Neuronal stem cell (in vitro differentiated cells): ENCODE data around the gene LILRA5.
A peak's percentile ranks its signal among the peaks of the same experiment; 100 is the strongest.

Experiments
- DNase-seq: peaks from one replicate; pipeline ENCODE4 v3.0.0-alpha.2; 2013; ENCODE audit warnings: low spot score
- H2AFZ ChIP-seq: one replicate; pipeline ENCODE4 v1.6.1; 2013; ENCODE audit warnings: mild to moderate bottlenecking, low read length, inconsistent platforms
- H2AK5ac ChIP-seq: 2 replicates; pipeline ENCODE4 v1.6.1; 2013; ENCODE audit warnings: low read depth, mild to moderate bottlenecking, inconsistent platforms, low read length, moderate library complexity, mixed read lengths
- H2BK120ac ChIP-seq: 2 replicates; pipeline ENCODE4 v1.6.1; 2013; ENCODE audit warnings: low read depth, mild to moderate bottlenecking, inconsistent platforms, low read length, moderate library complexity, mixed read lengths
- H2BK12ac ChIP-seq: one replicate; pipeline ENCODE4 v1.6.1; 2013; ENCODE audit warnings: low read length, inconsistent platforms
- H2BK15ac ChIP-seq: 2 replicates; pipeline ENCODE4 v1.6.1; 2013; ENCODE audit warnings: mild to moderate bottlenecking, low read length, inconsistent platforms, mixed read lengths
- H2BK5ac ChIP-seq: one replicate; pipeline ENCODE4 v1.6.1; 2013; ENCODE audit warnings: inconsistent platforms, mild to moderate bottlenecking, low read length, moderate library complexity
- H3K14ac ChIP-seq: one replicate; pipeline ENCODE4 v1.6.1; 2013; ENCODE audit warnings: low read length, inconsistent platforms
- H3K18ac ChIP-seq: 2 replicates; pipeline ENCODE4 v1.6.1; 2013; ENCODE audit warnings: low read length, inconsistent platforms
- H3K23ac ChIP-seq: 2 replicates; pipeline ENCODE4 v1.6.1; 2013; ENCODE audit warnings: low read depth, mild to moderate bottlenecking, mixed read lengths, low read length, inconsistent platforms; ENCODE audit not compliant: poor library complexity
- H3K27ac ChIP-seq: replicated peaks from 3 replicates; pipeline ENCODE4 v1.5.1; 2013; ENCODE audit warnings: low read length, inconsistent platforms
- H3K27me3 ChIP-seq, 3 experiments: 2 replicates each; pipeline ENCODE4 v1.6.1; 2013; ENCODE audit warnings: low read length in 3 of 3, mild to moderate bottlenecking in 2 of 3, inconsistent platforms in 1 of 3, low read depth in 1 of 3, mixed read lengths in 1 of 3, moderate library complexity in 1 of 3; ENCODE audit not compliant: control insufficient read depth in 3 of 3, insufficient read depth in 3 of 3
- H3K36me3 ChIP-seq, 2 donors: replicated peaks in 1 of 2; 2 replicates each; pipeline ENCODE4 v1.6.1; 2013; ENCODE audit warnings: low read length in 2 of 2; ENCODE audit not compliant: control insufficient read depth in 2 of 2, insufficient read depth in 2 of 2
- H3K4ac ChIP-seq: 2 replicates; pipeline ENCODE4 v1.6.1; 2013; ENCODE audit warnings: inconsistent platforms, mild to moderate bottlenecking, low read length, moderate library complexity
- H3K4me1 ChIP-seq, 2 donors: 1 replicate in 1 of 2; 2 replicates in 1 of 2; pipeline ENCODE4 v1.6.1; 2013; ENCODE audit warnings: low read length in 2 of 2, low read depth in 1 of 2; ENCODE audit not compliant: control insufficient read depth in 2 of 2, insufficient read depth in 1 of 2
- H3K4me2 ChIP-seq: one replicate; pipeline ENCODE4 v1.6.1; 2013; ENCODE audit warnings: mild to moderate bottlenecking, low read length, inconsistent platforms; ENCODE audit not compliant: insufficient read depth, poor library complexity, severe bottlenecking
- H3K4me3 ChIP-seq, 2 donors: 2 replicates each; pipeline ENCODE4 v1.5.1; 2013; ENCODE audit warnings: low read length in 2 of 2, mild to moderate bottlenecking in 2 of 2, inconsistent platforms in 1 of 2, moderate library complexity in 1 of 2
- H3K79me1 ChIP-seq: one replicate; pipeline ENCODE4 v1.6.1; 2013; ENCODE audit warnings: low read depth, mild to moderate bottlenecking, inconsistent platforms, low read length, moderate library complexity
- H3K9ac ChIP-seq: one replicate; pipeline ENCODE4 v1.6.1; 2013; ENCODE audit warnings: mild to moderate bottlenecking, low read depth, low read length, inconsistent platforms; ENCODE audit not compliant: poor library complexity
- H3K9me3 ChIP-seq, 2 donors: replicated peaks in 1 of 2; 2 replicates each; pipeline versions ENCODE3 to v1.6.1; 2013; ENCODE audit warnings: low read length in 2 of 2, mild to moderate bottlenecking in 2 of 2, inconsistent platforms in 1 of 2, low read depth in 1 of 2, mixed read lengths in 1 of 2, moderate library complexity in 1 of 2; ENCODE audit not compliant: control insufficient read depth in 2 of 2, insufficient read depth in 1 of 2
- H4K8ac ChIP-seq: one replicate; pipeline ENCODE4 v1.6.1; 2013; ENCODE audit warnings: low read depth, mild to moderate bottlenecking, inconsistent platforms, low read length, moderate library complexity
- H4K91ac ChIP-seq: one replicate; pipeline ENCODE4 v1.6.1; 2013; ENCODE audit warnings: low read length, low read depth, mild to moderate bottlenecking, inconsistent platforms; ENCODE audit not compliant: poor library complexity
- WGBS, 2 donors: extraction: QIAGEN DNeasy Blood & Tissue Kit; methylation state at CpG; one replicate each; pipeline ENCODE4 v1.1.7; 2013; ENCODE audit warnings: missing lambda C conversion rate in 2 of 2, mixed read lengths in 1 of 2; ENCODE audit not compliant: insufficient read length in 2 of 2, insufficient replicate concordance in 1 of 2; ENCODE audit errors: extremely low coverage in 2 of 2; 5-methylcytosine and 5-hydroxymethylcytosine counted together

LILRA5 gene

GRCh38 chr19:54315956-54316355, 3.0 kb upstream of the LILRA5 start:
- no peak overlapping the region for H3K18ac ChIP-seq
- H3K23ac ChIP-seq: no peak overlapping the region
- H3K27ac ChIP-seq: no peak overlapping the region
- no peak overlapping the region for H2AFZ ChIP-seq
- H3K27me3 ChIP-seq: no peaks in the 10 kb centered on the region
- H2BK5ac ChIP-seq: no peak overlapping the region
- no peak overlapping the region for H2BK120ac ChIP-seq
- H4K91ac ChIP-seq: no peak overlapping the region
- H3K36me3 ChIP-seq: no peaks in the 10 kb centered on the region
- H2AK5ac ChIP-seq: no peak overlapping the region
- no peak overlapping the region for H3K9ac ChIP-seq
- H3K4me2 ChIP-seq: no peak overlapping the region
- no peaks in the 10 kb centered on the region for H3K4me1 ChIP-seq
- H3K14ac ChIP-seq: no peak overlapping the region
- H3K4ac ChIP-seq: no peak overlapping the region
- H3K4me3 ChIP-seq: no peak overlapping the region
- H2BK15ac ChIP-seq: no peak overlapping the region
- H4K8ac ChIP-seq: no peak overlapping the region
- DNase-seq: no peak
- no CpG with 5 or more reads among the region's 10 CpGs for WGBS, 2 donors
- no peak overlapping the region for H2BK12ac ChIP-seq
- no peaks in the 10 kb centered on the region for H3K79me1 ChIP-seq
- peaks cover 0 to 3% of the 10 kb centered on the region in 2 donors for H3K9me3 ChIP-seq

- no peaks in the 10 kb centered on the region for H3K4me1 ChIP-seq
- H3K14ac ChIP-seq: no peak overlapping the region
- H3K79me1 ChIP-seq: no peaks in the 10 kb centered on the region
- no peak overlapping the region for H3K4ac ChIP-seq
- no peak for DNase-seq
- H2AFZ ChIP-seq: no peak overlapping the region
- H3K27ac ChIP-seq: no peak overlapping the region
- no peak overlapping the region for H3K9ac ChIP-seq
- H2AK5ac ChIP-seq: no peak overlapping the region
- no peak overlapping the region for H4K91ac ChIP-seq
- H2BK120ac ChIP-seq: no peak overlapping the region
- no peak overlapping the region for H3K4me2 ChIP-seq
- no peaks in the 10 kb centered on the region for H3K36me3 ChIP-seq
- no peak overlapping the region for H3K18ac ChIP-seq
- peak overlapping the region; percentile 6 for H2BK12ac ChIP-seq
- no peak overlapping the region for H3K4me3 ChIP-seq
- no peak overlapping the region for H3K23ac ChIP-seq
- whole genome bisulfite sequencing, 2 donors: no CpG with 5 or more reads among the region's 6 CpGs
- no peaks in the 10 kb centered on the region for H3K27me3 ChIP-seq
- H4K8ac ChIP-seq: no peak overlapping the region
- H2BK15ac ChIP-seq: no peak overlapping the region
- no peaks in the 10 kb centered on the region for H3K9me3 ChIP-seq
- H2BK5ac ChIP-seq: peak overlapping the region; percentile 66
Observed at GRCh38 chr19:54312011-54312410, 955 bp downstream of the LILRA5 start.

- no peak overlapping the region for H4K8ac ChIP-seq
- no peak overlapping the region for H2AFZ ChIP-seq
- no peak overlapping the region for H3K4me2 ChIP-seq
- no peak overlapping the region for H2AK5ac ChIP-seq
- no peak overlapping the region for H3K4me3 ChIP-seq
- no CpG with 5 or more reads among the region's 5 CpGs for WGBS, 2 donors
- H3K27me3 ChIP-seq: no peaks in the 10 kb centered on the region
- no peaks in the 10 kb centered on the region for H3K4me1 ChIP-seq
- H4K91ac ChIP-seq: no peak overlapping the region
- peak overlapping the region; percentile 6 for H2BK12ac ChIP-seq
- H3K4ac ChIP-seq: no peak overlapping the region
- H2BK5ac ChIP-seq: no peak overlapping the region
- H3K14ac ChIP-seq: no peak overlapping the region
- no peaks in the 10 kb centered on the region for H3K79me1 ChIP-seq
- no peak overlapping the region for H3K23ac ChIP-seq
- H3K9me3 ChIP-seq: peaks cover 0 to 2% of the 10 kb centered on the region in 2 donors
- H2BK120ac ChIP-seq: no peak overlapping the region
- H3K36me3 ChIP-seq: no peaks in the 10 kb centered on the region
- H3K18ac ChIP-seq: no peak overlapping the region
- DNase-seq: no peak
- H3K27ac ChIP-seq: no peak overlapping the region
- no peak overlapping the region for H3K9ac ChIP-seq
- no peak overlapping the region for H2BK15ac ChIP-seq
Observed at GRCh38 chr19:54311486-54311885, 1.5 kb downstream of the LILRA5 start.

- WGBS, 2 donors: no CpG with 5 or more reads among the region's 5 CpGs
Observed at GRCh38 chr19:54310543-54310942, 2.4 kb downstream of the LILRA5 start.

More at GRCh38 chr19:54310543-54310942, 2.4 kb downstream of the LILRA5 start:
- no peak overlapping the region for H3K4ac ChIP-seq
- H2BK15ac ChIP-seq: no peak overlapping the region
- H3K4me3 ChIP-seq: no peak overlapping the region
- no peak overlapping the region for H2BK5ac ChIP-seq
- H2BK12ac ChIP-seq: no peak overlapping the region
- H3K9me3 ChIP-seq: peaks cover 0 to 2% of the 10 kb centered on the region in 2 donors
- no peak overlapping the region for H2AK5ac ChIP-seq
- H3K27me3 ChIP-seq: no peaks in the 10 kb centered on the region
- no peaks in the 10 kb centered on the region for H3K79me1 ChIP-seq
- H3K36me3 ChIP-seq: no peaks in the 10 kb centered on the region
- no peaks in the 10 kb centered on the region for H3K4me1 ChIP-seq
- H2BK120ac ChIP-seq: no peak overlapping the region
- DNase-seq: no peak
- no peak overlapping the region for H3K14ac ChIP-seq
- H4K8ac ChIP-seq: no peak overlapping the region
- no peak overlapping the region for H2AFZ ChIP-seq
- no peak overlapping the region for H3K23ac ChIP-seq
- no peak overlapping the region for H3K18ac ChIP-seq
- H3K4me2 ChIP-seq: no peak overlapping the region
- H4K91ac ChIP-seq: no peak overlapping the region
- no peak overlapping the region for H3K27ac ChIP-seq
- H3K9ac ChIP-seq: no peak overlapping the region
